ENCODE results near the gene SRGAP3.

Gene SRGAP3

GRCh38 chr3:9173445-9173844, 76.0 kb downstream of the SRGAP3 start:
- peak overlapping the region; percentile 98 for H3K27ac ChIP-seq
- TF ChIP-seq CTCF (conservative IDR thresholded peaks at IDR 0.05) = no peak

- H3K27ac ChIP-seq = peak overlapping the region; percentile 98
- peak; percentile 61 for TF ChIP-seq CTCF (conservative IDR thresholded peaks at IDR 0.05)
These were observed 76.6 kb downstream of the SRGAP3 start for GRCh38 chr3:9172851-9173321.

- peak overlapping the region; percentile 98 for H3K27ac ChIP-seq
These were observed 78.6 kb downstream of the SRGAP3 start for GRCh38 chr3:9170851-9171160.

GRCh38 chr3:9169956-9170850, 79.2 kb downstream of the SRGAP3 start:
- H3K27ac ChIP-seq = peak overlapping the region; percentile 98
- TF ChIP-seq CTCF (conservative IDR thresholded peaks at IDR 0.05) = no peak

More at GRCh38 chr3:9170851-9171160, 78.6 kb downstream of the SRGAP3 start:
- no peak for TF ChIP-seq CTCF (conservative IDR thresholded peaks at IDR 0.05)

GRCh38 chr3:9169326-9169725, 80.1 kb downstream of the SRGAP3 start:
- peak overlapping the region; percentile 98 for H3K27ac ChIP-seq
- no peak for TF ChIP-seq CTCF (conservative IDR thresholded peaks at IDR 0.05)

GRCh38 chr3:9168241-9168741, 81.2 kb downstream of the SRGAP3 start:
- peak overlapping the region; percentile 98; the same call in 1 of the 2 replicates for H3K27ac ChIP-seq
- TF ChIP-seq CTCF (conservative IDR thresholded peaks at IDR 0.05) = no peak

GRCh38 chr3:9167222-9167621, 82.2 kb downstream of the SRGAP3 start:
- H3K27ac ChIP-seq = no peak overlapping the region; the same call in 1 of the 2 replicates
- no peak for TF ChIP-seq CTCF (conservative IDR thresholded peaks at IDR 0.05)

Data from VCaP (cell line).